HUDEP-2 (cell line): ENCODE measurements around the gene RIMBP2.
"Not testable (repeated sequence)": the region's sequence is repeated elsewhere in the genome, so short reads cannot be mapped to it uniquely, and the experiment has no call there.

ENCODE experiments used
- DNase-seq, 76 experiments: peaks; one replicate each; lab custom pipeline; 2025; ENCODE audit not compliant: unreplicated experiment in 76 of 76; lab: John Stamatoyannopoulos, UW

Gene RIMBP2

DNA sequence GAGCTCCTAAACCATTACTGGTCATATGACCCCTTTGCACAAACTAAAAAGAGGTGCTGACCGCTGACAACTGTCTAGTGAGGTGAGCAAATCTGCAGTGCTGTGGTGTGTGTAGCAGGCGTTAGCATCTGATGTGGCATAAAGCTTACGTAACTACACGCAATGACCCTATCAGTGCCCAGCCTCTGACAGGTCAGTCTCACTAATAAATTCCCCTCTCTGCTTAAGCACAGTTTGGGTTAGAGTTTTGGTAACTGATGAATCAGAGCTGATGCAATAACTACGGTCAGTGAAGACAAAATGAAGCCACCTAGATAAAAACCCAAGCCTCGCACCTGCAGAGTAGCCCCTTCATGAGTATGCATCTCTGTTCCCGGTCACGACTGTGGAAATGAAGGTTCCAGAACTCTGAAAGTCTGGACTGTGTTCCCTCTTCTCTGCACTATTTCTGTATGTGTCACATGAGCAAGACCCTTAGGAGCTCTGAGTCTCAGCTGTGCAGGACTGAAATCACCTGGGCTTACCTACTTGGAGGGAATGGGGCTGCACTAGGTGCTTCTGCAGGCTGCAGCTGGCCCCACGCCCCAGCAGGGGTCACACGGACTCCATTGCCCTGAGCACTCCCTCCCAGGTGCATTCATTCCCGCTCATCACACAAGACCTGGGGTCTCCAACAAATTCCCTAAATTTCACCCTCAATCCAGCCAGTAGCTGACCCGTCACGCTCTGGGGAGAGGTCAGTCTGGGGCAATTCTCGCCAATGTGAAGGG, 54.4 kb downstream of the RIMBP2 start:
- DNase-seq: no peak

DNA sequence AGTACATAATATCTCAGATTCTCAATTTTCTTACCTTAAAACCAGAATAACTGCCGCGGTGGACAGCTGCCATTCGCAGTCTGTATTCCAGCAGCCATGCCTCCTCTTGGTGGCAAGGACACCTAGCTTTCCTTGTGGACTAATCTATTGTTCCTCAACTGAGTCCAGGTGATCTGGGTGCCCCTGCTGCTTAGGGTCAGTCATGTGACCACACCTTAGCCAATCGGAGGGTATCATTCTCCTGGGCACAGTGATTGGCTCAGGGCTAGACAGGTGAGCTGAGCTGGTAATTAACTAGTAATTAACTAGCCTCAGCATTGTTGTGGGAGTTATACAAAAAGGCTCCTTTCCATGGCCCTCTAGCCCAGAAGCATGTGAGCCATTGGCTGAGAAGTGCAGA, 55.0 kb downstream of the RIMBP2 start:
- DNase-seq: no peak

DNA sequence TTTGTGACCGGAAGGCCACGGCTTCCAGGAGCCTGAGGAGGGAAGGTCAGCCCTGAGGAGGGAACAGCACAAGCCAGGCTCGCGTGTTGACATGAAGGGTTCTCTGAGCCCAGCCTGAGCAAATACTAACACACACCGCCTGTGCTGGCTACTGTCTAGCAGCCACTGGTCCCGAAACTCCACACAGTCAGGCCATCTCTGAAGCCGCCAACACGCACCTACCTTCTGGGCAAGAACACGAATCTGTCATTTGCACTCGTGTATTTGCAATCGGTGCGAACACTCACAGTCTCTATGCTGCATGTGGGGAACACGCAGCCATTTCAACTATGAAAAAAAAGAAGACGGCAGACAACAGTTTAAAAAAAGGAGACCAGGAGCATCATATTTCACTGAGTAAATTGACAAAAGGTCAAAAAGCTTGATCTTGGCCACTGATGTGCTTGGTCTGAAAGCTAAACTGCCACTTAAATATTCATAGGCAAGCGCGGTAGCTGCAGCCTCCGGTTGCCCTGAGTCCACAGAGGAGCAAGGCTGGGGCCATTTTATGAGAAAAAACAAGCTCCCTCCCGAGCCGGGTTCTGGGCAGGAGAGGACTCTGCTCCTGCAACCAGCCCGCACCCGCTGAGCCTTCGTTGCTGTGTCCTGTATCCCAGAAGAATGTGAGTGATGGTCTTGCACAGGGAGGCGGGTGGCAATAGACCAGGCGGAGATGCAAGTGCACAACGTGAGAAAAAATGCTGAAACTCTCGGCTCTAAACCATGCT, 57.8 kb downstream of the RIMBP2 start:
- no peak for DNase-seq

DNA sequence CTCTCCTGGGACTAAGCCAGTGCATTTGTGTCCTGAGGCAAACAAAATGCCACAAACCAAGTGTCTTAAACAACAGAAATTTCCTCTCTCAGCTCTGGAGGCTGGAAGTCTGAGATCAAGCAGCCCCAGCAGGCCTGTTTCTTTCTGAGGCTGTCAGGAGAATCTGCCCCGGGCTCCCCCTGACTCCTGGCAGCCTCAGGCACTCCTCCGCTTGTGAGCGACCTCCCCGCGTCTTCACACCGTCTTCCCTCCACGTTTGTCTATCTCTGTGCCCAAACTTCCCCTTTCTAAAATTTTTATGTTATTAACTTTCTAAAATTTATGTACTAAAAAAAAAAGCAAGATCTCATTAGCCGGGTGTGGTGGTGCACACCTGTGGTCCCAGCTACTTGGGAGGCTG, 59.7 kb downstream of the RIMBP2 start:
- DNase-seq: no peak

DNA sequence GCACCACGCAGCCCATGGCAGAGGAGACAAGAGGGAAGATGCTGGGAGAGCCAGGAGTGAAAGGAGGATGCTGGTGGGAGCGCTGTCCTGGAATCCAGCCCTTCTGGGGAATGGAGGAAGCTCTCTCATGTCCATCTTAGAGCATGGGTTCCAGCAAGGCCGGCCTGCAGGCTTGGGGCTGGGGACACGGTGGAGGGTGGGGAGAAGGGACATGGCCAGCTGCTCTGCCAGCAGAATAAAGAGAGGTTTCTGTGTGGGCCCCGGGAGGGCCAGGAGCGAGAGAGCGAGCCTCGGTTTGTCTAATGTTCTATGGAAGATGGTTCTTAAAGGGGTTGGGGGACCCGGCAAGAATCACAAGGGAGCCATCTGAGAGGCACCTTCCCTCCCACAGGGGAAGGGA, 60.2 kb downstream of the RIMBP2 start:
- no peak for DNase-seq

DNA sequence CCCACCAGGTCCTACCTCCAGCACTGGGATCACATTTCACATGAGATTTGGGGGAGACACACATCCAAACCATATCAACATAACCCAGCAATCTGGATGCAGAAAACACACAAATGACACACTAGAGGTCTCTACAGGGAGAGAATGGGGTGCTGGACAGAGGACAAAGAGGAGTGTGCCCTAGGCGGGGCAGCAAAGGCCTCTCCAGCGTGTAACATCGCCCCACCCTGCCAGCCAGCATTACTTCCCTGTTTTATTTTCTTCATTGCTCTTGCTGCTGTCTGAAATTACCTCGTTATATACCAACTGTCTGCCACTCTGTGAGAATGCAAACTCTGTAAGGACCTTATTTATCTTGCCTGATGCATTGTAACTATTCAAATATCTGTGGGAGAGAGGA, 61.1 kb downstream of the RIMBP2 start:
- DNase-seq: no peak

DNA sequence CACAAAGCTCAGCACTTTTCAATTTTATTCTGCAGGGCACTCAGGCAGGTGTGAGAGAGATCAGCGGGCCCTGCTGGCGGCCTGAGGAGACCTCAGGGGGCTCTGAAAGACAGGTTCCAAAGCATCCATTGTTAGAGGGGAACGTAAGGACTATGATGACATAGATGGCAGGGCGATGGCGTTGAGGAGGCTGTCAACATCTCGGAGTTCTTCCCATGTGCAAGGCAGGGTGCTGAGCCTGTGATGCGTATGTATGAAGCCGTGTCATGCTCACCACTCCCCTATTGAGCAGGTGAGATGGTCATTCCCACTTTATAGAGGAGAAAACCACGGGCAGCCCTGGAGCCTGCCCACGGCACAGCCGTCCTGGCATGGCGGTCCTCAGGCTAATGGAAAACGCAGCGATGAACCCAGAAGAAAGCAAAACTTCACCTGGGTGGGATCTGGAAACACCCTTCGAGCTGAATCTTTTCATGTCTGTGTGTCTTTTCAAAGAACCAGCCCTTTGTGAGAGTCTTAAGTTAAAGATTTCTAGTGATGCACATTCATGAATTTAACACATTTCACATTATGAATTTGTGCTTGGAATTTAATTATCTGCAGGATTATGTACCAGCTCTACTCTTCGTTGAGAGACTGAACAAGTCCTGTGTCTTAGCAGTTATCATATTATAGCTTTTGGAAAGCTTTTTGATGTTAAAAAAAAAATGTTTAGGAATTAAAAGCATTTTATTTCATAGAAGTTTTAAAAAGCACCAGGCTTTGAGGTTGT, 64.7 kb downstream of the RIMBP2 start:
- no peak for DNase-seq

DNA sequence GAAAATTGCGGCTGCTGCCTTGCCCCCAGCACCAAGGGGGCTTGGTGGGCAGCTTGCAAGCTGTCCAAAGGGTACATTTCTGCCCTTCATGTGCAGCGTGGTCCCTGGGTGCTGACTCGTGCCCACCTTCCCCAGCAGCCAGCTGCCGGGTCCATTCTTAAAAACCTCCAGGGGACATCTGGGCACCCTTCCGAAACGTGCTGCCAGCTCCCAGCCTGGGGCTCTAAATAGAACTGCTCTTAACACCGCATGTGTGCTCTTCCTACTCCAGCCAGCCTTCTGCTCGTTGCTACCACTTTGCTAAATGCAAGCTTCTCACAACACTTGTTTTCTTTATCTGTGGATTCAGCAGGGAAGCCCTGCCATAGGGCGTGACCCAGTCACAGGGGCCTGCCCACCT, 66.0 kb downstream of the RIMBP2 start:
- DNase-seq: no peak

DNA sequence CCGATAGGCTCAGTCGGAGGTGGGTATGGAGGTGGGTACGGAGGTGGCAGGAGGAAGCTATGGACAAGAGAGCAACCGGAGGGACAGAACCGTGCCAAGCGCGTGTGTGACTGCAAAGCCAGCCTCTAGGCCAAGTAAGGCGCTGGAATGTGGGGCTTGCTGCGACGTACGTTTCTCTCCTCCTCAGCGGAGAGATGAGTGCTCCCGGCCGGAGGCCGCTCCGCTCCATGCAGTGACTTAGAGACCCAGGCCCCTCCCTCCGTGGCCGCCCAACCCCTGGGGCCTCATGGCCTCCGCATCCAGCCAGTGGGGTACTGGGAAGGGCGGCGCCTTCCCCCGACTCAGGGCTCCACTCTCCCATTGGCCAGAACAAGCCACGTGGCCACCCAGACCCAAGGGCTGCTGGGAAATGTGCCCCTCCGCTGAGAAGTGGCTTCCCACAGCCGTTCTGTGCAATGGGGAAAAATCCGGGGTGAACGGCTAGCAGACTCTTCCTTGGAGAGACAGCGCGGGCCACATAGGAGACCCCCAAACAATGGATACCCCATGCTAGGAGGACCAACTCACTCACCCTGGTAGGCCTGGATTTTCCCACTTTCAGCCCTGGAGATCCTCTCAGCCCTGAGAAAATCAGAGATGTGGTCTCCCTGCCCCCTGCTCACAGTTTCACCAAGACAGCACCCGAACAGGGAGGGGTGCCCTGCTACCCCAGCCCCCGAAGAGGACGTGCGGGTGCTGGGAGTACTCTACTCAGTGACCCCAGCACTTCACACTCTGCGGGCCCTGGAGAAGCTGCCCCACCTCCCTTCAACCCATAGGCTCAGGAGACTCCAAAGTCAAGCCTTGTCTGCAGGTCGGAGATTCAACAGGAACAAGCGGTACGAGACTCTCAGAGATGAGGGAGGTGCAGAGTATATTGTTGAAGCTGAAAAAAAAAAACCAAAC, 66.7 kb downstream of the RIMBP2 start:
- DNase-seq: no peak

DNA sequence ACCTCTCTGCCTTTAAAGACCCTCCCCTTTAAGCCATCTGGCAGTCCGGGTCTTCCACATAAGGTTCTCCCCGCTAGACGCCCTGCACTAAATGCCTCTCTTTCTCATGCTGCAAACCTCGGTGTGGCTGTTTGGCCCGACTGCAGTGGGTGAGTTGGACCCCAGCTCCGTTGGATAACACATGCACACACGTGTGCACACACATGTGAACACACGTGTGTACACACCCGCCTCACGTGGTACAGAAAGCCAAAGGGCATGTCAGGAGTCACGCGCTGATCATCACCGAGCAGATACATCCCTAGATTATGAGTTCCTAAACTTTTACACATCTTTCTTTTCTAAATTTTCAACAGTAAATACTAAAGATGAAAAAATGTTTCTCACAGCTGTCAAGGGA, 68.3 kb downstream of the RIMBP2 start:
- no peak for DNase-seq

DNA sequence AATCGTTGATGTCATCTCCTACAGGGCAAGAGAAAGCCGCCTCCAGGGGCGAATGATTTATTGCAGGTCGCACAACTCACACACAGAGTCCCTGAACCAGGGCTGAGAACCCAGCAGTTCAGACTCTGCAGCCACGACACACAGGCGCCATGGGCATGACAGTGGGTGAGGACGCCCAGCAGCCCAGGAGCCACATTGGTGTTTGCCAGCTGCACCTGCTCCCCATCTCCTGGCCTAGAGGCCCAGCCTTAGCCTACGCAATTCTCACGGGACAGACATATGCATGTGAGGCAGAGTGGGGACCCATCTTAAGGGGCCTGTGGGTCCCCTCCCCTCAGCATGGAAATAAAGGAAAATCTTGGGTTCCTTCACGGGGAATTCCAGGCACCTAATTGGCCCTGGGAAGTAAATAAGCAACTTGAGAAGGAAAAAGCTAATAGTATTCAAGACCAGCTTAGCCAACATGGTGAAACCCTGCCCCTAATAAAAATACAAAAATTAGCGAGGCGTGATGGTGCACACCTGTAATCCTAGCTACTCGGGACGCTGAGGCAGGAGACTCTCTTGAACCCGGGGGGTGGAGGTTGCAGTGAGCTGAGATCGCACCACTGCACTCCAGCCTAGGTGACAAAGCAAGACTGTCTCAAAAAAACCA, 69.3 kb downstream of the RIMBP2 start:
- DNase-seq: no peak

DNA sequence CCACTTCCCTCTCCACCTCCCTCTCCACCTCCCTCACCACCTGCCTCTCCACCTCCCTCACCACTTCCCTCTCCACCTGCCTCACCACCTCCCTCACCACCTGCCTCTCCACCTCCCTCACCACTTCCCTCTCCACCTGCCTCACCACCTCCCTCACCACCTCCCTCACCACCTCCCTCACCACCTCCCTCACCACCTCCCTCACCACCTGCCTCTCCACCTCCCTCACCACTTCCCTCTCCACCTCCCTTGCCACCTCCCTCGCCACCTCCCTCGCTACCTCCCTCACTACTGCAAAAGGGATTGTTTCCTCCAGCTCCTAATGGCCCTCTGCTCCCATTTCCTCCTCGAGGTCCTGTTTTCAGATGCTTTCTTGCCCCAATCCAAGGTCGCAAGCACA, 69.9 kb downstream of the RIMBP2 start:
- not testable (repeated sequence) for DNase-seq

DNA sequence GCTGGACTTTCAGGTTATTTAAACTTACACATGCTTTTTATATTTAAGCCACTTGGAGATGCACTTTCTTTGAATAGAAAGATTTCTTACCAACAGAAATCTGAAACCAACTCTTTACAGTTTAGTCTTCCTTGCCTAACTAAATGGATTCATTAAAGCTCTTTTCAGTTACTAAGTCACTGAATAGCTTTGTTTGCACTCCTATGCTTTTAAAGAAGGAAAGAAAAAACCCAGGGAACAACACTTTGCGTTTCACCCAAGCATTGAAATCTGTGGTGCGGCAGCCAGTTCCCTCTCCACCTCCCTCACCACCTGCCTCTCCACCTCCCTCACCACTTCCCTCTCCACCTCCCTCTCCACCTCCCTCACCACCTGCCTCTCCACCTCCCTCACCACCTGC, 70.3 kb downstream of the RIMBP2 start:
- DNase-seq: no peak

DNA sequence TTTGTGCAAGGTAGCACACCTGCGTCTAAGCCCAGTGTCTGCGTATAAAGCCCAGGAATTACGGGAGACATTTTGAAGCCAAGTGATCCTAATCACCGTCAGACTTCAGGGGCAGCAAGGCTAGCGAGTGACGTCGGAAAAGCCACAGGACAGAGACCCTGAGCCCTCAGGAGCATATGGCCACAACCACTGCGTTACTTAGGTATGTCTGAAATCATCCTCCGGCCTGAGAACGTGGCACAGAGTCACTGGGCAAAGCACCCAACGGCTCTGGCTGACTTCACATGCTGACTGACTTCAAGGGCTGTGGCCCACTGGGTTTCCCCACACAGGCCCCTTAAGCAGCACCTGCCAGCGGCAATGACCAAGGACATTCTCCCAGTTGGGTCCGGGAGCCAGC, 71.5 kb downstream of the RIMBP2 start:
- DNase-seq: no peak

DNA sequence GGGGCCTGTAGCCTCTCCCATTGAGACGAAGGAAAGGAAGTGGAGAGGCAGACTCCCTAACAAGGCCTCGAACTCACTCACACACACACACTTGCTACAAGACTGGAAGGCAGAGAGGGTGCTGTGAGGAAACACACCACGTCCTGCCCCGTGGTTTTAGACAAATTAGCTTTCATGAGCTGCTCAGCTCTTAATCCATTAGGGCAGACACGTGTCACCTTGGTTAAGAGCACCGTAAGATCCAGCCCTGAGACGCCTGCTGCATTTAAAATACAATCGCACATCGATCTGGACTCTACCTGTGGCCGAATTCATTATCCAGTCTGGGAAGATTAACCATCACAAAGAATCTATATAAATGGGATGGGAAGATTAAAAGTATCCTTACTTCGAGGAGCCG, 72.0 kb downstream of the RIMBP2 start:
- DNase-seq: no peak

DNA sequence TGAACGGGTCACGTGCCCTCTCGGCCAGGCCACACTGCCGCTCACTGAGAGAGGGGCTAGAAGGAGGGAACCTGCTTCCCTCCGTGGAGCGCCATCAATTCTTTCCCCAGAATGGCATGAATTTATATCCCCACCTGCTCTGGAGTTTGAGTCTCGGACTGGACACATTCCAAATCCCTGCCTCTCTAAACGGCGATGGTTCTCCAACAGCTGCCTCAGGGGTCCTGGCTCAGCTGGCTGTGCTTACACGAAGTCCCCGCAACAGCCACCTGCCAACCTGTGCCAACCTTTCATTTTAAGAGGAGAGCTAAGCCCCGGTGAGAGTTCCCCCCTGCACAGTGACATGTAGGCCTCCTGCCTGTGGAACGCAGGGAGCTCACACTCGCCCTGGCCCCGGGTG, 73.2 kb downstream of the RIMBP2 start:
- DNase-seq: no peak

DNA sequence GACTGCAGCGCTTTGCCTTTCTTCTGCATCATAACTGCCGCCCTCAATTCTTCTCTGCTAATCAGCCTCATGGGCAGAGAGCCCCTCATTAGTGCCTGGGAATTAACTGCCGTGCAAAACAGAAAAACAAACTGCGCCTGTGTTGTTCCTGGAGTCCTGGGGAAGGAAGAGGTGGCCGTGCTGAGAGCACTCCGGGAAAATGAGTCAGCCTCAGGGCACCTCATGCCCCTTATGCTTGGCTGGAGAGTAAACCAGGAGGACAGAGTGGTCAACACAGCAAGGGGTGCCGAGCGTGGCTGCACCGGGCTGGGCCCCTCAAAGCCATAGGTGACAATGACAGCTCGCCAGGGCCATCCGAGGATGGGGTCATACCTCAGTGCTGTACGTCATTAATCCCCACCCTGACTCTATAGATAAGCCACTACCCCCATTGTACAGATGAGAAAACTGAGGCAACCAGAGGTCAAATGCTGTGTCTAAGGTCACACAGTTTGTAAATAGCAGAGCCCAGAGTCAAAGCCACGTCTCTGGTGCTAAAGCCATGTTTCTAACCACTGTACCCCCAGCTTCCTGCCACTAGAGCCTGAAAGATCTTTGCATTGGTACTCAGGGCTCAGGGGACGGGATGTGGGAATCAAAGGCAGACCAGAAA, 74.4 kb downstream of the RIMBP2 start:
- no peak for DNase-seq

DNA sequence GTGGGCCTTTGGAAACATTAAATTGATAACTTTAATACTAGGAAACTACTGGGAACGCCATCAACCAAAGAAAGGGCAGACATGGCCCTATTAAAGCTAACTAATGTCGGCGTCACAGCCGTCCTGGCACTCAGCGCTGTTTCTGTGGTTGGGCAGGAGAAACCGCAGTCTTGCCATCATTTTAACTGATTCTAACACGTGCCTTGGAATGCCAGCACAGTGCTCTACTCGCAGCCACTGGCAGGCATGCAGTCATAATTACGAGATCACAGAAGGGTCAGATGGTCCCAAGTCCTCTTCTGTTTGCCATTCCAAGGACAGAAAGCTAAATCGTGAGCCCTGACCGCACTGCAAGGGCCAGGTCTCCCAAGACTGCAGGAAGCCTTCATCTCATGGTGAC, 75.2 kb downstream of the RIMBP2 start:
- DNase-seq: no peak

DNA sequence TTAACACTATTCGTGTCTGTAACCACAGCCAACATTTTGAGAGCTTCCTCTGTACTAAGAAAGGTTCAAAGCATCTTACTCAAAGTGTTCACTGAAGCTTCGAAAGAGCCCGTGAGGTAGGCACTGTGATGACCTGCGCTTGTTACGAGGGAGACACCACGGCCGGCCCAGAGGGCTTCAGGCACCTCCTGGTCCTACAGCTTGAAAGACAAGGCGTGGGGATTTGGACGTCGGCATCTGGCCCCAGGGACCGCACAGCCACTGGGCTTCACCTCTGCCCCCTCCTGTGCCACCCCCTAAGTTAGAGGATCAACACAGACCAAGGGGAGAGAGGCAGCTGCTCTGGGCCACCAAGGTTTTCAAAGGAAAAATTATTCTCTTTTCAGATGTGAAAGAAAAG, 75.6 kb downstream of the RIMBP2 start:
- no peak for DNase-seq
